Stimulated activated CD8-positive, alpha-beta memory T cell treated with anti-CD3 and anti-CD28 coated beads, Interleukin-7, amount 100 ng/mL, for 1 hour (primary cell): Measurements from ENCODE around the gene PRR5L.

Experiments
- DNase-seq, 2 donors: peaks; one replicate each; pipeline ENCODE4 v3.0.0-alpha.2; 2020; ENCODE audit warnings: low read depth in 2 of 2

The PRR5L gene

GRCh38 chr11:36432738-36433137 lies 136.7 kb downstream of the PRR5L start:
- no peak for DNase-seq

- no peak for DNase-seq
Measured at GRCh38 chr11:36436064-36436463, 140.0 kb downstream of the PRR5L start.

- no peak for DNase-seq
Measured at GRCh38 chr11:36436589-36436988, 140.5 kb downstream of the PRR5L start.

- no peak for DNase-seq
Measured at GRCh38 chr11:36437413-36437812, 141.3 kb downstream of the PRR5L start.

- DNase-seq, result no peak
Measured at GRCh38 chr11:36438126-36438525, 142.0 kb downstream of the PRR5L start.

GRCh38 chr11:36441610-36442208 lies 145.6 kb downstream of the PRR5L start:
- DNase-seq, result no peak

GRCh38 chr11:36443661-36444060 lies 147.6 kb downstream of the PRR5L start:
- no peak for DNase-seq

- DNase-seq, result no peak
Measured at GRCh38 chr11:36446135-36446534, 150.0 kb downstream of the PRR5L start.

GRCh38 chr11:36447514-36447913 lies 151.4 kb downstream of the PRR5L start:
- no peak for DNase-seq

GRCh38 chr11:36447947-36448346 lies 151.9 kb downstream of the PRR5L start:
- DNase-seq, result no peak

- DNase-seq, result no peak
Measured at GRCh38 chr11:36449561-36450096, 153.5 kb downstream of the PRR5L start.

- no peak for DNase-seq
Measured at GRCh38 chr11:36450110-36450572, 154.1 kb downstream of the PRR5L start.

GRCh38 chr11:36451045-36451444 lies 155.0 kb downstream of the PRR5L start:
- no peak for DNase-seq

- DNase-seq, result no peak
Measured at GRCh38 chr11:36451681-36452080, 155.6 kb downstream of the PRR5L start.

GRCh38 chr11:36452236-36452940 lies 156.3 kb downstream of the PRR5L start:
- DNase-seq, result no peak

- DNase-seq, result no peak
Measured at GRCh38 chr11:36452961-36453360, 156.9 kb downstream of the PRR5L start.

- no peak for DNase-seq
Measured at GRCh38 chr11:36453678-36454077, 157.6 kb downstream of the PRR5L start.

- no peak for DNase-seq
Measured at GRCh38 chr11:36454551-36454940, 158.5 kb downstream of the PRR5L start.

- DNase-seq, result no peak
Measured at GRCh38 chr11:36454941-36455631, 159.0 kb downstream of the PRR5L start.

GRCh38 chr11:36455658-36456111 lies 159.6 kb downstream of the PRR5L start:
- DNase-seq, result no peak

- no peak for DNase-seq
Measured at GRCh38 chr11:36456156-36456555, 160.1 kb downstream of the PRR5L start.

GRCh38 chr11:36458129-36458915 lies 162.2 kb downstream of the PRR5L start:
- DNase-seq, result no peak
